ENCODE data around the gene CSAD. TPM values are rescaled to one million over a fixed set of nuclear protein-coding genes. Genes with fewer than 3 reads are reported as not detected.
"Not testable (repeated sequence)": the region's sequence is repeated elsewhere in the genome, so short reads cannot be mapped to it uniquely, and the experiment has no call there.

Gene CSAD
- total RNA-seq, 1 experiment from 2014 or later: 11.5 TPM

DNA sequence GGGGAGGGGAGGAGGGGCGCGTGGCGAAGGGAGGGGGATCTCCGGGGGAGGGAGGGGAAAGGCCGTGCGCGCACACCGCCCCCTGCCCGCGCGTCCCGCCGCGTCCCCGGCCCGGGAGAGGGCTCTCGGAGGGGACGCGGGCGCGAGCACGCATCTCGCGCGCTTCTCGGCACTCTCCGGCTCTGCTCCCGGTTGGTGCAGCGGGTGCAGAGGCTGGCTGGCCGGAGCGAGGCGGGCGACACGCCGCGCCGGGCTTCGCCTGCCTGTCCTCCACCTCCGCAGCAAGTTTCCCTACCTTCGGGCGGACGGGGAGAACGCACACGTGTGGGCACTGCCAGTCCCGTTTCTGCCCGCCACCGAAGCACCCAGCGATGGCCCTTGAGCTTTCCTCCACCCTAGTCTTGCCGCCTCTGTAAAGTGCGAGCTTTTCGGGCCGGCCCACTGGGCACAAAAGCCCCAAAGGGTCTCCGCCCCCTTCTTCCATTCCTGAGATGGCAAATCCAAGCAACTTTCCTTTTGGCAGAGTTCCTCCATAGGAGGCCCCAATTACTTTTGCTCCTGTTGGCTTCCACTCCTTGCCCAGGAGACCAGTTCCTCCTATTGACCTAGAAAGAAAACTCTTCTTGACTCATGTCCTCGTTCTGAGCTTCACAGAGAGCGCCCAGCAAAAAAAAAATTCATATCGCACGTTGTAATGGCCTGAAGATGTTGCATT is 363 bp upstream of the CSAD start (continued):
- 0 out of 2 replicates have a peak, but pooled peaks have one; percentile 8 for TF ChIP-seq TP53 (CRISPR knock-in tag; IDR thresholded peaks at IDR 0.05)
- peak; percentile 63 for TF ChIP-seq FOXP1 (CRISPR knock-in tag; IDR thresholded peaks at IDR 0.05; ENCODE audit: borderline replicate concordance)

DNA sequence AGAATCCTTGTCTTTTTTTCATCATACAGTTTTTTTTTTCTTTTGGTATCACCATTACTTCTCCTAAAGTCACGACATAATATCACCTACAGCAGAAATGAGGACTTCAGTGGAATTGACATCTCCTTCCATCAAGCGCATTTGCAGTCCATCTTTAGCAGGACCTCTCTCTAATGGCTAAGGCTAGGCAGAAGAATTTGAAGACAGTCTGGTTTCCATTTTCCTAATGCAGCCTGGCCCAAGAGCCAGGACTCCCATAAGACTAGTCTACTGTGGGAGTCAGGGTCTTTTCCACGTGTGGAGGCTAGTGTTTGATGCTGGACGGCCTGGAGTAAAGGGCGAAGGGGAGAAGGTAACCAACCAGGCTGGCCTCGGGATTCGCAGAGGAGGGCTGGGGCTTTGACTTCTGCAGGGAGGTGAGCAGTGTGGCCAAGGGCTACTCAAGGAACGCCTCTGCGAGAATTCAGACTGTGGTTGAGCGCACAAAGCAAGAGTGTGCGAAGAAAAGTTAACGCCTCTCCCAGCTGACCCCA is 972 bp downstream of the CSAD start:
- Mint-ChIP-seq H3K27me3 (ENCODE audit: low read depth) (peaks cover 54% of the 10 kb centered on the region), H3K4me3 (peak overlapping the region; percentile 83), H3K9me3 (no peaks in the 10 kb centered on the region), H3K4me1 (peaks cover 29% of the 10 kb centered on the region), H3K27ac (peak overlapping the region; percentile 93), H3K36me3 (peaks cover 21% of the 10 kb centered on the region)
- peak; percentile 4 for ATAC-seq
- CTCF ChIA-PET: interaction anchor here (0.7 to 3.4 kb wide), 18 partner anchors 9 to 172 kb away, joined by 3 to 37 read pairs (median 6); partner anchors contain the start of genes AAAS, ESPL1, MYG1 and PFDN5
- TF ChIP-seq ZNF317 (CRISPR knock-in tag; IDR thresholded peaks at IDR 0.05; ENCODE audit: borderline replicate concordance, low read depth) (no peak), ETV6 (CRISPR knock-in tag; IDR thresholded peaks at IDR 0.05) (no peak), FOXK1 (CRISPR knock-in tag; IDR thresholded peaks at IDR 0.05) (no peak), EMX1 (CRISPR knock-in tag; IDR thresholded peaks at IDR 0.05) (no peak), ZNF138 (CRISPR knock-in tag; conservative IDR thresholded peaks at IDR 0.05) (no peak), JUN (CRISPR knock-in tag; IDR thresholded peaks at IDR 0.05) (no peak)
- TF ChIP-seq, protein P1, sequence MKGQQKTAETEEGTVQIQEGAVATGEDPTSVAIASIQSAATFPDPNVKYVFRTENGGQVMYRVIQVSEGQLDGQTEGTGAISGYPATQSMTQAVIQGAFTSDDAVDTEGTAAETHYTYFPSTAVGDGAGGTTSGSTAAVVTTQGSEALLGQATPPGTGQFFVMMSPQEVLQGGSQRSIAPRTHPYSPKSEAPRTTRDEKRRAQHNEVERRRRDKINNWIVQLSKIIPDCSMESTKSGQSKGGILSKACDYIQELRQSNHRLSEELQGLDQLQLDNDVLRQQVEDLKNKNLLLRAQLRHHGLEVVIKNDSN (CRISPR knock-in tag; IDR thresholded peaks at IDR 0.05): no peak
- TF ChIP-seq, protein P2, sequence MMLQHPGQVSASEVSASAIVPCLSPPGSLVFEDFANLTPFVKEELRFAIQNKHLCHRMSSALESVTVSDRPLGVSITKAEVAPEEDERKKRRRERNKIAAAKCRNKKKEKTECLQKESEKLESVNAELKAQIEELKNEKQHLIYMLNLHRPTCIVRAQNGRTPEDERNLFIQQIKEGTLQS (CRISPR knock-in tag; conservative IDR thresholded peaks at IDR 0.05): no peak
- TF ChIP-seq, protein P3, sequence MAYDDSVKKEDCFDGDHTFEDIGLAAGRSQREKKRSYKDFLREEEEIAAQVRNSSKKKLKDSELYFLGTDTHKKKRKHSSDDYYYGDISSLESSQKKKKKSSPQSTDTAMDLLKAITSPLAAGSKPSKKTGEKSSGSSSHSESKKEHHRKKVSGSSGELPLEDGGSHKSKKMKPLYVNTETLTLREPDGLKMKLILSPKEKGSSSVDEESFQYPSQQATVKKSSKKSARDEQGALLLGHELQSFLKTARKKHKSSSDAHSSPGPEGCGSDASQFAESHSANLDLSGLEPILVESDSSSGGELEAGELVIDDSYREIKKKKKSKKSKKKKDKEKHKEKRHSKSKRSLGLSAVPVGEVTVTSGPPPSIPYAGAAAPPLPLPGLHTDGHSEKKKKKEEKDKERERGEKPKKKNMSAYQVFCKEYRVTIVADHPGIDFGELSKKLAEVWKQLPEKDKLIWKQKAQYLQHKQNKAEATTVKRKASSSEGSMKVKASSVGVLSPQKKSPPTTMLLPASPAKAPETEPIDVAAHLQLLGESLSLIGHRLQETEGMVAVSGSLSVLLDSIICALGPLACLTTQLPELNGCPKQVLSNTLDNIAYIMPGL (CRISPR knock-in tag; IDR thresholded peaks at IDR 0.05): no peak
- DNase-seq (ENCODE audit: low spot score): peak; percentile 35
- POLR2A ChIA-PET: interaction anchor here (0.7 to 1.7 kb wide), 7 partner anchors 9 to 131 kb away, joined by 3 to 9 read pairs (median 3); partner anchors contain the start of genes PFDN5 and SPRYD3

DNA sequence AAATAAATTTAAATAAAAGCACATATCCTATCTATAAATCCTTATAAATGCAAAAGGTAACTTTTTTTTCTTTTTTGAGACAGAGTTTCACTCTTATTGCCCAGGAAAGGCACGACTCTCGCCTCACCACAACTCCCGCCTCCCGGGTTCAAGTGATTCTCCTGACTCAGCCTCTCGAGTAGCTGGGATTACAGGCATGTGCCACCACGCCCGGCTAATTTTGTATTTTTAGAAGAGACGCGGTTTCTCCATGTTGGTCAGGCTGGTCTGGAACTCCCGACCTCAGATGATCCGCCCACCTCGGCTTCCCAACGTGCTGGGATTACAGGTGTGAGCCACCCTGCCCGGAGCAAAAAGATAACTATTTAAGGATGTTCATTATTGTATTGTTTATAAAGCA is 1.9 kb downstream of the CSAD start:
- H3K27ac Mint-ChIP-seq, POLR2A ChIA-PET: not testable (repeated sequence)

DNA sequence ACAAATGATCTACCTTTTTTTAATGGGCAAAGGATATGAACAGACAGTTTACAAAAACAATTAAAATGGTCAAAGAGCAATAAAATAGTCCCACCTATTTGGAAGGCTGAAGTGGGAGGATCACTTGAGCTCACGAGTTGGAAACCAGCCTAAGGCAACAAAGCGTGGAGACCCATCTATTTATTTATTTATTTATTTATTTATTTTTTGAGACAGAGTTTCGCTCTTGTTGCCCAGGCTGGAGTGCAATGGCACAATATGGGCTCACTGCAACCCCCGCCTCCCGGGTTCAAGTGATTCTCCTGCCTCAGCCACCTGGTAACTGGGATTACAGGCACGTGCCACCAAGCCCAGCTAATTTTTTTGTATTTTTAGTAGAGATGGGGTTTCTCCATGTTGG is 3.3 kb downstream of the CSAD start:
- DNase-seq (ENCODE audit: low spot score); H3K27ac Mint-ChIP-seq; ATAC-seq; H3K4me3 Mint-ChIP-seq; H3K9me3 Mint-ChIP-seq; H3K36me3 Mint-ChIP-seq: not testable (repeated sequence)
- POLR2A ChIA-PET: interaction anchor here (0.7 kb wide), 1 partner anchor 12 kb away, joined by 3 read pairs; no protein-coding TSS in a partner anchor
- peaks cover 28% of the 10 kb centered on the region for H3K4me1 Mint-ChIP-seq
- CTCF ChIA-PET: interaction anchor here (1.0 to 4.7 kb wide), 5 partner anchors 12 to 130 kb away, joined by 3 to 70 read pairs (median 6); no protein-coding TSS in a partner anchor
- peaks cover 78% of the 10 kb centered on the region for H3K27me3 Mint-ChIP-seq (ENCODE audit: low read depth)

More for the DNA sequence above, 1.9 kb downstream of the CSAD start:
- not testable (repeated sequence) for ATAC-seq; H3K9me3 Mint-ChIP-seq; DNase-seq (ENCODE audit: low spot score)
- Mint-ChIP-seq H3K36me3 (peaks cover 16% of the 10 kb centered on the region), H3K4me1 (peaks cover 30% of the 10 kb centered on the region), H3K27me3 (ENCODE audit: low read depth) (peaks cover 64% of the 10 kb centered on the region), H3K4me3 (peak overlapping the region; percentile 83)
- CTCF ChIA-PET: interaction anchor here (3.4 to 4.7 kb wide), 2 partner anchors 19 kb away, joined by 37 to 70 read pairs; no protein-coding TSS in a partner anchor

DNA sequence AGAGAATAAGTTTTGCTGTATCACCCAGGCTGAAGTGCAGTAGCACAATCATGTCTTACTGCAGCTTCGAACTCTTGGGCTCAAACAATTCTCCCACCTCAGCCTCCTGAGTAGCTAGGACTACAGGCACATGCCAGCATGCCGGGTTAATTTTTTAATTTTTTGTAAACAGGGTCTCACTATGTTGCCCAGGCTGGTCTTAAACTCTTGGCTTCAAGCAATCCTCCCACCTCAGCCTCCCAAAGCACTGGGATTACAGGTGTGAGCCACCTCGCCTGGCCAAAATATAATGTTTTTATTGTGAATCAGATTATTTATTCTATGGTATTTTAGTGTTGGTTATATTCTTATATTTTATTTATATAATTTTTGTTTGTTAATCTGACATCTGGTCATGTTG is 4.0 kb downstream of the CSAD start:
- Mint-ChIP-seq H3K4me1 (peaks cover 26% of the 10 kb centered on the region), H3K36me3 (peaks cover 3% of the 10 kb centered on the region), H3K9me3 (no peaks in the 10 kb centered on the region), H3K4me3 (no peak overlapping the region), H3K27ac (no peak overlapping the region), H3K27me3 (ENCODE audit: low read depth) (peaks cover 85% of the 10 kb centered on the region)
- ChIA-PET POLR2A (no interaction called here), CTCF (interaction anchor here (0.7 to 4.7 kb wide), 6 partner anchors 13 to 129 kb away, joined by 3 to 70 read pairs (median 4); partner anchors contain the start of gene SOAT2)
- no peak for ATAC-seq
- no peak for DNase-seq (ENCODE audit: low spot score)
- TF ChIP-seq, protein P4, sequence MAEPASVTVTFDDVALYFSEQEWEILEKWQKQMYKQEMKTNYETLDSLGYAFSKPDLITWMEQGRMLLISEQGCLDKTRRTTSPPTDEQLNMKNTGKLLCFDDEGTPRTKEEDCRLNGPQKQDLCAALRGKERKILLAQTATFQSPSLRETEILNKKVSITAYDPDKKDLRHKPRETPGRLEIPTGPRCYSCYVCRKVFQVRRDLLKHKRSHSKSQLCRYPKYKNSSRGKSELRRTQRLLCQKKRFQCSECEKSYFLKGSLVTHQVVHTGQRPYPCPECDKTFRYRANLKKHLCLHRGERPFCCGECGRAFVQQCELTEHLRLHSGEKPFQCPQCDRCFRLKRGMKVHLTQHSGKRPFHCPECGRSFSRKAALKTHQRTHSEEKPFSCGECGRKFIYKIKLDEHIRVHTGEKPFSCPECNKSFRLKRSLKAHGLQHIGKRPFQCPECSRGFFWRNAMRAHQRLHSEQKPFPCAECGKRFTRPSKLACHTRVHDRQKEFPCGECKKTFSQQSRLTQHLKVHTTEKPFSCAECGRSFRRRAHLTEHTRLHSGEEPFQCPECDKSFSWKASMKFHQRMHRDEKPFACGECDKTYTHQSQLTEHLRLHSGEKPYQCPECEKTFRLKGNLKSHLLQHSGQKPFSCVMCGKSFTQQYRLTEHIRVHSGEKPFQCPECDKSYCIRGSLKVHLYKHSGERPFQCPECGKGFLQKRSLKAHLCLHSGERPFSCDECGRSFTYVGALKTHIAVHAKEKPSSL (CRISPR knock-in tag; conservative IDR thresholded peaks at IDR 0.05): no peak
- TF ChIP-seq, protein P5, sequence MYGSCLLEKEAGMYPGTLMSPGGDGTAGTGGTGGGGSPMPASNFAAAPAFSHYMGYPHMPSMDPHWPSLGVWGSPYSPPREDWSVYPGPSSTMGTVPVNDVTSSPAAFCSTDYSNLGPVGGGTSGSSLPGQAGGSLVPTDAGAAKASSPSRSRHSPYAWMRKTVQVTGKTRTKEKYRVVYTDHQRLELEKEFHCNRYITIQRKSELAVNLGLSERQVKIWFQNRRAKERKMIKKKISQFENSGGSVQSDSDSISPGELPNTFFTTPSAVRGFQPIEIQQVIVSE (CRISPR knock-in tag; IDR thresholded peaks at IDR 0.05; ENCODE audit: borderline replicate concordance): no peak
- TF ChIP-seq, protein P6, sequence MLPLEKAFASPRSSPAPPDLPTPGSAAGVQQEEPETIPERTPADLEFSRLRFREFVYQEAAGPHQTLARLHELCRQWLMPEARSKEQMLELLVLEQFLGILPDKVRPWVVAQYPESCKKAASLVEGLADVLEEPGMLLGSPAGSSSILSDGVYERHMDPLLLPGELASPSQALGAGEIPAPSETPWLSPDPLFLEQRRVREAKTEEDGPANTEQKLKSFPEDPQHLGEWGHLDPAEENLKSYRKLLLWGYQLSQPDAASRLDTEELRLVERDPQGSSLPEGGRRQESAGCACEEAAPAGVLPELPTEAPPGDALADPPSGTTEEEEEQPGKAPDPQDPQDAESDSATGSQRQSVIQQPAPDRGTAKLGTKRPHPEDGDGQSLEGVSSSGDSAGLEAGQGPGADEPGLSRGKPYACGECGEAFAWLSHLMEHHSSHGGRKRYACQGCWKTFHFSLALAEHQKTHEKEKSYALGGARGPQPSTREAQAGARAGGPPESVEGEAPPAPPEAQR (CRISPR knock-in tag; IDR thresholded peaks at IDR 0.05): no peak
- TF ChIP-seq, protein P7, sequence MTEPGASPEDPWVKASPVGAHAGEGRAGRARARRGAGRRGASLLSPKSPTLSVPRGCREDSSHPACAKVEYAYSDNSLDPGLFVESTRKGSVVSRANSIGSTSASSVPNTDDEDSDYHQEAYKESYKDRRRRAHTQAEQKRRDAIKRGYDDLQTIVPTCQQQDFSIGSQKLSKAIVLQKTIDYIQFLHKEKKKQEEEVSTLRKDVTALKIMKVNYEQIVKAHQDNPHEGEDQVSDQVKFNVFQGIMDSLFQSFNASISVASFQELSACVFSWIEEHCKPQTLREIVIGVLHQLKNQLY (CRISPR knock-in tag; IDR thresholded peaks at IDR 0.05): no peak

Data from WTC11 (cell line).